ENCODE results near the gene GALNT17.

Gene GALNT17

DNA sequence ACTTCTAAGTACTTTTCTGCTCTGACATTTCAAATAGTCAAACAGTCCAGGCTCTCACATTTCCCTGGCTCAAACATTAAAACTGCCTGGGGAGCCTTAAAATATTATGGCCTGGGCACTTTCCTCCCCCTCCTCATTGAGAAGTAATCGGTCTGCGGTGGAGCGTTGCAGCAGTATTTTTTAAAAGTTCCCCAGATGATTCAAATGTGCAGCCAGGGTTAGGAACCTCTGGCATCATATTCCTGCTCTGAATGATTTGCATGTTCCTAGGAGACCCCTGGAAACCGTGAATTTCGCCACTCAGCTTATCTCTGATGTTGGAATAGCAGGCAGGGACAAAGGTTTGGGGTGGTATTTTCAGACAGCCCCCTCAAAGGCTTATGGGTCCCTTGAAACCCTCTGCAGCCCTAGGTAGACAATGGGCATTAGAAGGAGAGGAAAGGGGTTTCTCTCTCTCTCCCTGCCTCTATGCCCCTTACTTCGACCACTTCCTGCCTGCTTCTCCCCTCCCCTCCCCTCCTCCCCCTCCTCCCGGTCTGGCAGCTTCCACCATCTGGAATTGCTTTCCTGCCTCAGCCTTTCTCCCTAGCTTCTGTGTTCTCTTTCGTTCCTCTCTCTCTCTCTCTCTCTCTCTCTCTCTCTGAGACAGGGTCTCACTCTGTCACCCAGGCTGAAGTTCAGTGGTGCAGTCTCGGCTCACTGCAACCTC is 622.2 kb downstream of the GALNT17 start:
- no peak for DNase-seq

DNA sequence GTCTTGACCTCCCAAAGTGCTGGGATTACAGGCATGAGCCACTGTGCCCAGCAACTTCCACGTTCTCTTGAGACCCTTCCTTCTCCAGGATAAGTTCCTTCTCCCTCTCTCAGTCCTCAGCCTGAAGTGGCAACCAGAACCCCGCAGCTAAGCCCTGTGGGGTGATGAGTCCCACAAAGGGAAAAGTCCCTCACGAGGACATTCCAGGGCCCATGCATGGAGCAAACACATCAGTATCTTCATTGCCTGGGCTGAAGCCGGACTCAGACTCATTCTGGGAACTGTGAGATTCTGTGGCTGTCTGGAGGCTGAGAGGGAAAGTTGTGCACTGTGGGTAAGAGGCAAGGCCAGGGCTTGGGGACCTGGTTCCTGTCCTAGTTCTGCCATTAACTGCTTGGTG is 622.9 kb downstream of the GALNT17 start:
- DNase-seq = no peak

GRCh38 chr7:71761336-71761735 is 629.4 kb downstream of the GALNT17 start:
- DNase-seq = no peak

All from femur (tissue), 1 donor.